ENCODE results near the gene BPIFB6.

DNA sequence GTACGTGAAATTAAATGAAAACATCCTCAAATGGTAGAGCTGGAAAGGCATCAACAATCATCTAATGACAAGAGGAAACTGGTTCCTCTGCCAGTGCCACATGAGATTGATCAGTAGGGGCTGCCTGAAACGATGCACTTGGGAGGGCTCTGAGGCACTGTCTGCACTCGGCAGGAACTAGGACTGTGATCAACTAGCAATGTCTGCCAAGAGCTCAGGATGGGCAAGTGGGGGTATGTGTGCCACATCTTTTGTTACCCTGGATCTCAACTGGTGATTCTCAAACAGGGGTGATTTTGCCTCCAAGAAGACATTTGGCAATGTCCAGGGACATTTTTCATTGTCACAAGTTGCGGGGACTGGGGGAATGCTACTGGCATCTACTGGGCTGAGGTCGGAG lies 1.9 kb downstream of the BPIFB6 start:
- TF ChIP-seq, protein P1, sequence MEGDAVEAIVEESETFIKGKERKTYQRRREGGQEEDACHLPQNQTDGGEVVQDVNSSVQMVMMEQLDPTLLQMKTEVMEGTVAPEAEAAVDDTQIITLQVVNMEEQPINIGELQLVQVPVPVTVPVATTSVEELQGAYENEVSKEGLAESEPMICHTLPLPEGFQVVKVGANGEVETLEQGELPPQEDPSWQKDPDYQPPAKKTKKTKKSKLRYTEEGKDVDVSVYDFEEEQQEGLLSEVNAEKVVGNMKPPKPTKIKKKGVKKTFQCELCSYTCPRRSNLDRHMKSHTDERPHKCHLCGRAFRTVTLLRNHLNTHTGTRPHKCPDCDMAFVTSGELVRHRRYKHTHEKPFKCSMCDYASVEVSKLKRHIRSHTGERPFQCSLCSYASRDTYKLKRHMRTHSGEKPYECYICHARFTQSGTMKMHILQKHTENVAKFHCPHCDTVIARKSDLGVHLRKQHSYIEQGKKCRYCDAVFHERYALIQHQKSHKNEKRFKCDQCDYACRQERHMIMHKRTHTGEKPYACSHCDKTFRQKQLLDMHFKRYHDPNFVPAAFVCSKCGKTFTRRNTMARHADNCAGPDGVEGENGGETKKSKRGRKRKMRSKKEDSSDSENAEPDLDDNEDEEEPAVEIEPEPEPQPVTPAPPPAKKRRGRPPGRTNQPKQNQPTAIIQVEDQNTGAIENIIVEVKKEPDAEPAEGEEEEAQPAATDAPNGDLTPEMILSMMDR (IDR thresholded peaks at IDR 0.05 in 8 of 11, conservative IDR thresholded peaks at IDR 0.05 in 3 of 11): no peak
- no peak for TF ChIP-seq POLR2A (IDR thresholded peaks at IDR 0.05)
- TF ChIP-seq POLR2AphosphoS5 (IDR thresholded peaks at IDR 0.05): no peak
